HL-60/S4 treated with retinoic acid at 250 ng/mL for 4 days and 3 days (cell line): ENCODE measurements around the gene ZC3HAV1.
"Not testable (repeated sequence)": the region's sequence is repeated elsewhere in the genome, so short reads cannot be mapped to it uniquely, and the experiment has no call there.

Source experiments
- in situ Hi-C: fragments of 300-500 bp; cut with MboI; formaldehyde crosslinking; loops from 2 replicates; pipeline ENCODE4 v1.7.0; 2022; ENCODE audit warnings: low sequenced_read_pairs

The ZC3HAV1 gene

DNA sequence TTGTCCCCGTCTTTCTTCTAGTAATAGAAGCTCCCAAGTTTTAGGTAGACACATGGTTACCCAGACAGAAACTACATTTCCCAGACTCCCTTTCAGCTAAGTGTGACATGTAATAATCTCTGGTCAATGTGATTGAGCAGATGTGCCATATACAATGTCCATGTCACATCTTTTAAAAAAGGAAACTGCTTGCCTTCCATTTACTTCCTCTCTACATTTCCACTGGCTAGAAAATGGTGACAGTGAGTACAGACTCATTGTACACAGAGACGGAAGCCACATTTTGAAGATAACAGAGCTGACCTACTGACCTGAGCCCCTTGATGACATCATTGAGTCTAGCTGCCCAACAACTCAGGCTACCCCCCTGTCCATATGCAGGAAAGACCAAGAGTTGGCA lies 21.3 kb downstream of the ZC3HAV1 start:
- in situ Hi-C loops, result no loop called here

- in situ Hi-C loops, result no loop called here
Observed at GRCh38 chr7:139087212-139087611, 22.3 kb downstream of the ZC3HAV1 start.

DNA sequence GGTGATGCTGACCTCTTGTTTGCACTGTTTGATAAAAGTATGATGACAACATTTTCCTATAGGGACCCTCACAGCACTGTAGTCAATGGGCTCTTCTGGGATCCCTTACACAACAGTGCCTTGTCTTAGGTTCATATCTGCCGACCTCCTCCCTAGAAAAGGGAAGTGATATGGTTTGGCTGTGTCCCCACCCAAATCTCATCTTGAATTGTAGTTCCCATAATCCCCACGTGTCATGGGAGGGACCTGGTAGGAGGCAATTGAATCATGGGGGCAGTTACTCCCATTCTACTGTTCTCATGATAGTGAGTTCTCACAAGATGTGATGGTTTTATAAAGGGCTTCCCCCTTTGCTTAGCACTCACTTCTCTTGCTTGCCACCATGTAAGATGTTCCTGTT lies 23.1 kb downstream of the ZC3HAV1 start:
- in situ Hi-C loops, result no loop called here

GRCh38 chr7:139084709-139085108 lies 24.8 kb downstream of the ZC3HAV1 start:
- in situ Hi-C loops, result no loop called here

GRCh38 chr7:139081584-139081983 lies 27.9 kb downstream of the ZC3HAV1 start:
- in situ Hi-C loops, result no loop called here

GRCh38 chr7:139080905-139081304 lies 28.6 kb downstream of the ZC3HAV1 start:
- in situ Hi-C loops, result no loop called here

DNA sequence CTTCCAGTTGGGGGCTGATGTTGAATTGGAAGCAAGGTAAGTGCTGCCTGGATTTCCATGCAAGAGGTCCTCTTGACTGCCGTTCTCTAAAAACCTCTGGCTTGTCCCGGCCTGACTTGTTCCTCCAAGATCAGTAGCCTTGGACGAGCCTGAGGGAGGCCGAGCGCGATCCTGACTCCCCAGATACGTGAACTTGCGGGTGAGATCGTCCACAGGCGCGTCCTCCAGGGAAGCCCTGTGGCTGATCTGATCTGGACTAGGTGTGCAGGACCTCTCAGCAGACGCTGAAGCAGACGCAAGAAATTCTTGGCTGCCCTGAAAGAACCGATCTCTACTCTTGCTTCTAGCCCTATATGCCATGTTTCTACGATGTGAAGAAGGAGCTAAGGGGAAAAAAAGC lies 29.7 kb downstream of the ZC3HAV1 start:
- in situ Hi-C loops, result no loop called here

- in situ Hi-C loops, result no loop called here
Observed at GRCh38 chr7:139078911-139079310, 30.6 kb downstream of the ZC3HAV1 start.

- in situ Hi-C loops, result no loop called here
Observed at GRCh38 chr7:139078399-139078798, 31.1 kb downstream of the ZC3HAV1 start.

- in situ Hi-C loops, result not testable (repeated sequence)
Observed at GRCh38 chr7:139077706-139078105, 31.8 kb downstream of the ZC3HAV1 start.

DNA sequence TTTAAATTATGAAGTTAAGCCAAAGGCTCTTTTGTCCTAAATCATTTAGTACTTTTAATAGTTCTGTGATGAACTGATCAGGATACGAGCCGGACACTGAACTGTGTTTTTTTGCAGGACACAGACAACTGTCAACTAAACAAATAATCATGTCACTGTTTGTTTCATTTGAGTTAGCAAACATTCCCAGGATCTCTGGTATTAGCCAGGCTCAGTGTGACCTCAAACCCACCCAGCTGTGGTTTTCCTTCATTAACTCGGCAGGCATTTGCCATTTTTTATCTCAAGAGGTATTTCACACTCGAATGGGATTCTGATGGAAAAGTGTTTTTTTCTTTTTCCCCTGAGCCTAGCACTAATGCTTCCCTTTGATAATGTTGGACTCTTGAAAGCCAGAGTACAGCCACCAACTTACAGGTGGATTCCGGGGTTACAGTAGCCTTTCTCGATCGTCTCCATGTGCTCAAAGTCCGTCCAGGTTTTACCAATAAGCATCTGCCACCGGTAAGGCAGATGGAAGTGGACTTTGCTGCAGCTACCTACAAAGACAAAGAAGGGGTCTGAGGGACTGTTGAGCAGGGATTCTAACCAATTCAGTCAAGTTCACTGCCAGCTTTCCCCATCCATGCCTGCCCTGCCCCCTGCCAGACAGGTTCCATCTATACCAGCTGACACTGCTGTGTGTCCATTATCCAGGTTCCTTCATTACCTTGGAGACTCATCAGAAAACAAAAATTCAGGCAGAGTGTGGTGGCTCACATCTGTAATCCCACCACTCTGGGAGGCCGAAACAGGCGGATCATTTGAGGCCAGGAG lies 33.4 kb downstream of the ZC3HAV1 start:
- in situ Hi-C loops, result no loop called here

- in situ Hi-C loops, result no loop called here
Observed at GRCh38 chr7:139075031-139075652, 34.4 kb downstream of the ZC3HAV1 start.

DNA sequence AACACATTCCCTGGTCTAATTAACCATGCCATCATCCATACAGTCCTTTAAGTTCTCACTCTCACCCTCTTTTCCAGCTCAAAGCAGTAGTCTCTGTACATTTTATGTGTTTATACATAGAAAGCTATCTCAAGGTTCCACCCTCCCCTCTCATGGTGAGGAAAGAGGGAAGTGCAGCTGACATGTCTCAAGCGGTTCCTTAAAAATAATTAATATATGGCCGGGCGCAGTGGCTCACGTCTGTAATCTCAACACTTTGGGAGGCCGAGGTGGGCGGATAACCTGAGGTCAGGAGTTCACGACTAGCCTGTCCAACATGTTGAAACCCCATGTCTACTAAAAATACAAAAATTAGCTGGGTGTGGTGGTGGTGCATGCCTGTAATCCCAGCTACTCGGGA lies 36.7 kb downstream of the ZC3HAV1 start:
- in situ Hi-C loops, result no loop called here

- in situ Hi-C loops, result no loop called here
Observed at GRCh38 chr7:139071680-139072079, 37.8 kb downstream of the ZC3HAV1 start.

GRCh38 chr7:139068544-139069399 lies 40.7 kb downstream of the ZC3HAV1 start:
- in situ Hi-C loops, result no loop called here

- in situ Hi-C loops, result no loop called here
Observed at GRCh38 chr7:139066315-139066714, 43.2 kb downstream of the ZC3HAV1 start.

GRCh38 chr7:139065323-139065722 lies 44.2 kb downstream of the ZC3HAV1 start:
- in situ Hi-C loops, result no loop called here

DNA sequence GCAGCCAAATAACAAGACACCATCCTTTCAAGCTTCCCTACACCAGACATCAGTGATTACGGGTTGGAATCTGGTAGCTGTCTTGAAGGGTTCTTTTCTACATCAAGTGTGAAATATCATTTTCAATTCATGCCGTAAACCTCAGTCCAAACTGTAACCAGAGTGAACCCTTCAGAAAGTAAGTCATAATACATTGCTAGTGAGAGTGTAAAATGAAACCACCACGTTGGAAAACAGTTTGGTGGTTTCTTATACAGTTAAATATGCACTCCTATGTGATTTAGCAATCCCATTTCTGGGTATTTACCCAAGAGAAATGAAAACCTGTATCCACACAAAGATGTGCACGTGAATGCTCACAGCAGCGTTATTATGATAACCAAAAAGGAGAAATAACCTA lies 48.1 kb downstream of the ZC3HAV1 start:
- in situ Hi-C loops, result no loop called here

- in situ Hi-C loops, result no loop called here
Observed at GRCh38 chr7:139060695-139061237, 48.8 kb downstream of the ZC3HAV1 start.

DNA sequence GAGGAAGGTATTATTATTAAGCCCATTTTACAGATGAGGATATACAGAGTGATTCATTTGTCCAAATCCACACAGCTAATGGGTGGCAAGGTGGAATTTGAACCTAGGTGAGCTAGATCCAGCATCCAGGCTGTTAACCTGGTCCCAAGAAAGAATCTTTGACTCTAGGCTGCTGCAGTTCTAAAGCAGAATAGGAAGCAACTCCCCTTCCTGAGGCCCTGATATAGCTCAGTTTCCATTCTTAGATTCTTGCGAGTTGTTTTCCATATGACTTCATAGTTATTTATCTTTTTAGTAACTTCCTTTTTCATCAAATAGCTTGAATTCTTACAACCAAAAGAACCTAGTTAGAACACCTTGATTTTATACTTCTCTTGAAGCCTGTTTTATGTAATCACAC lies 49.6 kb downstream of the ZC3HAV1 start:
- in situ Hi-C loops, result no loop called here

DNA sequence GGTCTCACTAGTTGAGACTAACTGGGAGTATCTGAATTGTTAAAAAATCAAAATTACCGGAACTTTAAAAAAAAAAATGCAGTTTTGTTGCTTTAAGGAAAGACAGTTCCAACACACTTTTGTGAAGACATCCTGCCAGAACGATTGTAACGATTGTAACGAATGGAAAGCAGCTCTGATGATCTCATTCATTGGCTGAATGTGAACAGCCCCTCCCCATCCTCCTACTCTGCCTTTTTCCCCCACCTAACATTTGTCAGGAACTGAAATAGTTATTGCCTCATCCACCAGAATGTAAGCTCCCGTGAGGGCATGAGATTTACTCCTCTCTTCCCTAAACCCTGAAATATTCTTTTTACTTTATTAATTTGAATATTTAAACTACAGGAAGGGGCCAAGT lies 50.6 kb downstream of the ZC3HAV1 start:
- in situ Hi-C loops, result no loop called here
